IPS-18a (cell line): Measurements from ENCODE around the gene PLA2G4E.

Experiments
- H3K27ac ChIP-seq: one replicate; pipeline ENCODE4 v1.5.1; 2013; ENCODE audit warnings: low read length
- H3K27me3 ChIP-seq: one replicate; pipeline ENCODE4 v1.6.1; 2013; ENCODE audit warnings: mild to moderate bottlenecking, low read length; ENCODE audit not compliant: control insufficient read depth, insufficient read depth
- H3K36me3 ChIP-seq: one replicate; pipeline ENCODE4 v1.6.1; 2013; ENCODE audit warnings: low read depth, low read length; ENCODE audit not compliant: control insufficient read depth
- H3K4me1 ChIP-seq: one replicate; pipeline ENCODE4 v1.6.1; 2013; ENCODE audit warnings: low read depth, low read length; ENCODE audit not compliant: control insufficient read depth
- H3K4me3 ChIP-seq: one replicate; pipeline ENCODE4 v1.5.1; 2013; ENCODE audit warnings: low read length
- H3K9ac ChIP-seq: one replicate; pipeline ENCODE4 v1.6.1; 2013; ENCODE audit warnings: mild to moderate bottlenecking, low read length, moderate library complexity
- H3K9me3 ChIP-seq: one replicate; pipeline ENCODE4 v1.6.1; 2013; ENCODE audit warnings: low read depth, low read length; ENCODE audit not compliant: control insufficient read depth

Gene PLA2G4E

GRCh38 chr15:41967506-41968206 is 53.2 kb downstream of the PLA2G4E start:
- H3K4me1 ChIP-seq = peaks cover 19% of the 10 kb centered on the region
- no peaks in the 10 kb centered on the region for H3K9me3 ChIP-seq
- H3K27me3 ChIP-seq = no peaks in the 10 kb centered on the region
- no peaks in the 10 kb centered on the region for H3K36me3 ChIP-seq
- H3K9ac ChIP-seq = no peak overlapping the region
- H3K4me3 ChIP-seq = no peak overlapping the region
- H3K27ac ChIP-seq = no peak overlapping the region

- H3K9me3 ChIP-seq = no peaks in the 10 kb centered on the region
- H3K9ac ChIP-seq = no peak overlapping the region
- no peak overlapping the region for H3K27ac ChIP-seq
- no peaks in the 10 kb centered on the region for H3K27me3 ChIP-seq
- H3K4me1 ChIP-seq = peaks cover 19% of the 10 kb centered on the region
- no peaks in the 10 kb centered on the region for H3K36me3 ChIP-seq
- no peak overlapping the region for H3K4me3 ChIP-seq
These were observed 53.8 kb downstream of the PLA2G4E start for GRCh38 chr15:41966920-41967465.

GRCh38 chr15:41966414-41966812 is 54.4 kb downstream of the PLA2G4E start:
- H3K9me3 ChIP-seq = no peaks in the 10 kb centered on the region
- H3K36me3 ChIP-seq = no peaks in the 10 kb centered on the region
- H3K27ac ChIP-seq = no peak overlapping the region
- no peak overlapping the region for H3K9ac ChIP-seq
- H3K4me1 ChIP-seq = peaks cover 19% of the 10 kb centered on the region
- no peaks in the 10 kb centered on the region for H3K27me3 ChIP-seq
- no peak overlapping the region for H3K4me3 ChIP-seq

DNA sequence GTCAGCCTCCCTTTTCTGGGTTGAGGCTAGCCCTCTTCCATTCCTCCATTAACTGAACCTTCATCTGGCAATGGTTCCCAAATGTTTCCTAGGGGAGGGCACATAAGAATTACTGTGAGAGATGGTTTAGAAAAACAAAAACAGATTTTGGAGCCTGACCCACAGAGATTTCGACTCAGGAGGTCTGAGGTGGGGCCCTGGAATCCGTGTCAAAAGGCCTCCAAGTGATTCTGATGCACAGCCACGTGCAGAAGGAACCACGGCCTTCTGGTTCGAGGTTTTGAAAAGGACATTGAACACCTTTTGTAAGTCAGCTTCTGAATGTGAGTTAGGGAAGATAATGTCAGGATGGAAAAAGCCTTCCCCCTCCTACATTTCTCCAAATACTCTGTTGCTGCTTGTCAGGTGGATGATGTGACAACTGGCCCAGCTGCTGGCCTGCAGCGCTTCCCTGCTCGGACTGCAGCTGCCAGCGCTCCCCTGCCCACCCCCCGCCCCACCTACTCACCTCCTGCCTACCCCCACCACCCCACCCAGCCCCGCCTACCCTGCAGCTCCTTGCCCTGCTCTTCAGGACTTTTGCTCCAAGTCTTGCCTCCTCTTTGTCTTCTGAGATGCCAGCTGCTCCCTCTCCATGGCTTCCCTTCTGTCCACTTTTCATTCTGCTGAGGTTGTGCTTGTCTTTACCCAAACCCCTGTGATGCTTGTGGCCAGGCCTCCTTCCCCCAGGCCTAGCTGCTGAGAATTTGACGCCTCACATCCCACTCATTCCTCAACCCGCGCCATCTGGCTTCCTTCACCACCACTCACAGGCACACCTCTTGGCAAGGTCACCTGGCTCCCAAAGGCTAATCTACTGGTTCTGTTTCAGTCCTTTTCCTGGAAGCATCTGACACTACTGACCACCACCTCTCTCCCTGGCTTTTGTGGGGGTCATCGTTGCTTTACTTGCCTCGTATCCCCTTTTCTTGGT is 55.1 kb downstream of the PLA2G4E start:
- Histone ChIP-seq H3K27me3 (no peaks in the 10 kb centered on the region), H3K9ac (no peak overlapping the region), H3K4me1 (peaks cover 12% of the 10 kb centered on the region), H3K27ac (no peak overlapping the region), H3K4me3 (no peak overlapping the region), H3K36me3 (no peaks in the 10 kb centered on the region), H3K9me3 (no peaks in the 10 kb centered on the region)

DNA sequence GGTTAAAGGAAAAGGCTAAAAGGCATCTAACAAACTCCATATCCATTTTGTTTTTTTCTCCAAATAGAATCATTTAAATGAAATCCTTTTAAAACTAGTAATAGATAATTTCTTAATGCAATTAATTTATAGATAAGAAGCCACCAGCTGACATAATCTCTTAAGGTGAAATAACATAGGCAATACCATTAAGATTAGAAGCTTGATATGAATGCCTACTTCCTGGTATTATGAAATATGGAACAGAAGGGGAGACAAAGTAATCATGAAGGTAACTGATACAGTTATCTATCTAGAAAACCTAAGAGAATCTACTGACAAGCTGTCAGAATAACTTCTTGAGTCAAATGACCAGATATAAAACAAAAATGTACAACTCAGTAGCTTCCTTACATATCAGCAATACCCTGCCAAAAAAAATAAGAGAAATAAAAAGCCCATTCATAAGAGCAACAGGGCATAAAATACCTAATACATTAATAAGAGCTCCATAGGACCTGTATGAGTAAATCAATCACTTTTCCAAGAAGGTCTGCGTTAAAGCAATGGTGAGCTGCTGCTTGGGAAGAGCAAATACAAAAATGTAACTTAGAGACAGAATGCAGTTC is 59.1 kb downstream of the PLA2G4E start:
- H3K27ac ChIP-seq = no peak overlapping the region

DNA sequence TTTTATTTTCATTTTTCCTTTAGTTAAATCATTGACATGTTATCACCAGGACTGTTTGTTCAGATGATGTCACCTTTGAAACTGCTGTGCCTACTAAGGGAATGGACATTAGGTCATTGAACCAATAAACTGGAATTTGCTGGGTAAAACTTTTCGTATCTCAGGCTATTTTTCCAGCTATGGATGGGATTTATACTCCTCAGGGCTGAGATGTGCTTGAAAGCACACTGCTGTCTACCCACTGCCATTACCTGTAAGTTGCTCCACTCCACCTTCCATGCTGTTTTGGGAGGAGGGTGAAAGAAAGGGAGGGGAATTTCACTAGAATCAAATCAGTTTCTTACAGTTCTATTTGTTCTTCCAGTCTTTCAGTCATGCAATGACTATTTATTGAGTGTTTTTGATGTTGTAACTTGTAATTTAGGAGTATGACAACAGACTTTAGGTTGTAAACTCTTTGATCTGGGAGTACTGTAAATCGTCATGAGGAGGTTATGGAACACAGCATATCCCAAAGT is 59.8 kb downstream of the PLA2G4E start:
- Histone ChIP-seq H3K9me3 (no peaks in the 10 kb centered on the region), H3K9ac (no peak overlapping the region), H3K27me3 (no peaks in the 10 kb centered on the region), H3K4me1 (no peaks in the 10 kb centered on the region), H3K27ac (no peak overlapping the region), H3K4me3 (no peak overlapping the region), H3K36me3 (no peaks in the 10 kb centered on the region)

More for the DNA sequence above, 59.1 kb downstream of the PLA2G4E start:
- H3K9me3 ChIP-seq = no peaks in the 10 kb centered on the region
- no peak overlapping the region for H3K4me3 ChIP-seq
- H3K27me3 ChIP-seq = no peaks in the 10 kb centered on the region
- H3K36me3 ChIP-seq = no peaks in the 10 kb centered on the region
- no peak overlapping the region for H3K9ac ChIP-seq
- no peaks in the 10 kb centered on the region for H3K4me1 ChIP-seq

GRCh38 chr15:41958002-41958420 is 62.8 kb downstream of the PLA2G4E start:
- H3K4me1 ChIP-seq = no peaks in the 10 kb centered on the region
- H3K36me3 ChIP-seq = peaks cover 8% of the 10 kb centered on the region
- no peak overlapping the region for H3K4me3 ChIP-seq
- no peak overlapping the region for H3K27ac ChIP-seq
- no peak overlapping the region for H3K9ac ChIP-seq
- H3K27me3 ChIP-seq = no peaks in the 10 kb centered on the region
- H3K9me3 ChIP-seq = no peaks in the 10 kb centered on the region

GRCh38 chr15:41957021-41957897 is 63.6 kb downstream of the PLA2G4E start:
- H3K4me3 ChIP-seq = no peak overlapping the region
- H3K9me3 ChIP-seq = no peaks in the 10 kb centered on the region
- H3K36me3 ChIP-seq = peaks cover 14% of the 10 kb centered on the region
- H3K4me1 ChIP-seq = no peaks in the 10 kb centered on the region
- no peaks in the 10 kb centered on the region for H3K27me3 ChIP-seq
- H3K27ac ChIP-seq = no peak overlapping the region
- H3K9ac ChIP-seq = no peak overlapping the region

DNA sequence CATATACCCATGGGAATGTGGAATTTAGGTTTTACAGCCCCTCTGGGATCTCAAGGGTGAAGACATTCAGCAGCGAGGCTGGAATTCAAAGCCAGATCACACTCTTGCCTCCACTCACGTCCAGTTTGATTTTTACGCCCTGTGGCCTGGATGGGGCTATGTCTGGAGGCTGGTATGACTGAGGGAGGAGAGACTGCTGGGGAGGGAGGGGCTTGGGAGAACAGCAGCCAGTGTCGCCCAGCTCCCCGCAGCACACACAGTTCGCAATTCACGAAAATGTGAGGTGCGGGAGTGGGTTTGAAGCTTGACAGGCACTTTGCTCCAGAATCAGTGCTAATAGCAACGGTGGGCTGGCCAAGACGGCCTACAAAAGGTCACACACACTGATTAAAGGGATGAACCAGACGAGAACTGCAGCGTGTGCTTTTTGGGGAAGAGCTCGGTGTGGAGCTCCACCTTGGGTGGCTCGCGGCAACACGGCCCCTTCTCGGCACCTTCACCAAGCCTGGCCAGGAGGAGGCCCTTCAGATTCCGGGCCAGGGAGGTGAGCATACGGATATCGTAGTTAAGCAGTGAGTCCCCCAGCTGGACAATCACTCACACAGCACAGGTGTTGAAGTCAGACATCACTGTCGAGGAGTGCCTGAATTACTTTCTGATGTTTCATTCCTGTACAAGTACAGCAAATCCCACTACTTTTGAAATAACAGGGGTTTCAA is 64.9 kb downstream of the PLA2G4E start:
- Histone ChIP-seq H3K4me1 (no peaks in the 10 kb centered on the region), H3K36me3 (peaks cover 22% of the 10 kb centered on the region), H3K9ac (no peak overlapping the region), H3K9me3 (no peaks in the 10 kb centered on the region), H3K27ac (no peak overlapping the region), H3K27me3 (no peaks in the 10 kb centered on the region), H3K4me3 (no peak overlapping the region)

- no peak overlapping the region for H3K9ac ChIP-seq
- H3K27me3 ChIP-seq = no peaks in the 10 kb centered on the region
- H3K9me3 ChIP-seq = no peaks in the 10 kb centered on the region
- H3K4me1 ChIP-seq = peaks cover 3% of the 10 kb centered on the region
- no peak overlapping the region for H3K4me3 ChIP-seq
- no peak overlapping the region for H3K27ac ChIP-seq
- peaks cover 22% of the 10 kb centered on the region for H3K36me3 ChIP-seq
These were observed 65.7 kb downstream of the PLA2G4E start for GRCh38 chr15:41955100-41955499.
